BLaER1 (cell line): Measurements from ENCODE around the gene NCS1.

ENCODE experiments used
- H3K27ac ChIP-seq: shearing (Covaris generic); formaldehyde crosslinking; 2 replicates; pipeline ENCODE4 v1.8.1; 2022
- H3K27me3 ChIP-seq: shearing (Covaris generic); formaldehyde crosslinking; 2 replicates; pipeline ENCODE4 v1.8.1; 2022
- H3K36me3 ChIP-seq: shearing (Covaris generic); formaldehyde crosslinking; 2 replicates; pipeline ENCODE4 v1.8.1; 2022
- H3K4me1 ChIP-seq: shearing (Covaris generic); formaldehyde crosslinking; 2 replicates; pipeline ENCODE4 v1.8.1; 2022
- H3K4me2 ChIP-seq: shearing (Covaris generic); formaldehyde crosslinking; 2 replicates; pipeline ENCODE4 v1.8.1; 2022
- H3K4me3 ChIP-seq: shearing (Covaris generic); formaldehyde crosslinking; 2 replicates; pipeline ENCODE4 v1.8.1; 2022
- H3K9ac ChIP-seq: shearing (Covaris generic); formaldehyde crosslinking; 2 replicates; pipeline ENCODE4 v1.8.1; 2022
- H3K9me3 ChIP-seq: shearing (Covaris generic); formaldehyde crosslinking; 2 replicates; pipeline ENCODE4 v1.8.1; 2022
- H4K20me1 ChIP-seq: shearing (Covaris generic); formaldehyde crosslinking; 2 replicates; pipeline ENCODE4 v1.8.1; 2022
- Cebpa-rat ChIP-seq: shearing (Covaris generic); IDR thresholded peaks from 2 replicates; pipeline ENCODE4 v1.8.1; 2022

Gene NCS1

GRCh38 chr9:130239363-130239695 is 67.1 kb downstream of the NCS1 start:
- H3K9ac ChIP-seq, result no peak overlapping the region
- H3K36me3 ChIP-seq, result peaks cover 9% of the 10 kb centered on the region
- no peak overlapping the region for H3K4me3 ChIP-seq
- no peak overlapping the region for H3K4me2 ChIP-seq
- no peaks in the 10 kb centered on the region for H3K27me3 ChIP-seq
- H4K20me1 ChIP-seq, result 0 out of 2 replicates have a peak, but pooled peaks cover 6% of the 10 kb centered on the region
- TF ChIP-seq Cebpa-rat, result no peak
- H3K4me1 ChIP-seq, result peaks cover 49% of the 10 kb centered on the region
- no peaks in the 10 kb centered on the region for H3K9me3 ChIP-seq
- H3K27ac ChIP-seq, result no peak overlapping the region

GRCh38 chr9:130239741-130240241 is 67.6 kb downstream of the NCS1 start:
- no peak overlapping the region for H3K9ac ChIP-seq
- no peak for TF ChIP-seq Cebpa-rat
- H3K27me3 ChIP-seq, result no peaks in the 10 kb centered on the region
- H3K9me3 ChIP-seq, result no peaks in the 10 kb centered on the region
- H3K4me3 ChIP-seq, result no peak overlapping the region
- H3K4me1 ChIP-seq, result peaks cover 49% of the 10 kb centered on the region
- H3K36me3 ChIP-seq, result peaks cover 4% of the 10 kb centered on the region
- 0 out of 2 replicates have a peak, but pooled peaks cover 6% of the 10 kb centered on the region for H4K20me1 ChIP-seq
- H3K27ac ChIP-seq, result no peak overlapping the region
- no peak overlapping the region for H3K4me2 ChIP-seq

GRCh38 chr9:130240410-130241197 is 68.4 kb downstream of the NCS1 start:
- Histone ChIP-seq H3K4me3 (no peak overlapping the region), H3K9me3 (no peaks in the 10 kb centered on the region), H3K27me3 (no peaks in the 10 kb centered on the region), H3K36me3 (no peaks in the 10 kb centered on the region), H4K20me1 (0 out of 2 replicates have a peak, but pooled peaks cover 2% of the 10 kb centered on the region), H3K9ac (no peak overlapping the region), H3K4me2 (peak overlapping the region; percentile 30), H3K4me1 (peaks cover 46% of the 10 kb centered on the region), H3K27ac (peak overlapping the region; percentile 43; the same call in 1 of the 2 replicates)
- TF ChIP-seq Cebpa-rat, result no peak

- Histone ChIP-seq H4K20me1 (no peaks in the 10 kb centered on the region), H3K9me3 (no peaks in the 10 kb centered on the region), H3K27ac (peak overlapping the region; percentile 43; the same call in 1 of the 2 replicates), H3K9ac (no peak overlapping the region), H3K36me3 (no peaks in the 10 kb centered on the region), H3K4me1 (peaks cover 40% of the 10 kb centered on the region), H3K27me3 (no peaks in the 10 kb centered on the region), H3K4me2 (peak overlapping the region; percentile 30), H3K4me3 (no peak overlapping the region)
- TF ChIP-seq Cebpa-rat, result no peak
Measured at GRCh38 chr9:130241198-130241535, 69.0 kb downstream of the NCS1 start.

- no peaks in the 10 kb centered on the region for H3K9me3 ChIP-seq
- H3K4me1 ChIP-seq, result peaks cover 27% of the 10 kb centered on the region
- TF ChIP-seq Cebpa-rat, result no peak
- H3K36me3 ChIP-seq, result no peaks in the 10 kb centered on the region
- H3K4me2 ChIP-seq, result no peak overlapping the region
- no peaks in the 10 kb centered on the region for H4K20me1 ChIP-seq
- H3K27me3 ChIP-seq, result no peaks in the 10 kb centered on the region
- no peak overlapping the region for H3K4me3 ChIP-seq
- no peak overlapping the region for H3K9ac ChIP-seq
- H3K27ac ChIP-seq, result no peak overlapping the region
Measured at GRCh38 chr9:130242270-130243014, 70.2 kb downstream of the NCS1 start.

- H3K27ac ChIP-seq, result no peak overlapping the region
- peak overlapping the region; percentile 40; the same call in 1 of the 2 replicates for H3K4me2 ChIP-seq
- H3K9ac ChIP-seq, result no peak overlapping the region
- TF ChIP-seq Cebpa-rat, result no peak
- peaks cover 20% of the 10 kb centered on the region for H3K4me1 ChIP-seq
- H4K20me1 ChIP-seq, result no peaks in the 10 kb centered on the region
- no peaks in the 10 kb centered on the region for H3K27me3 ChIP-seq
- no peaks in the 10 kb centered on the region for H3K36me3 ChIP-seq
- H3K4me3 ChIP-seq, result no peak overlapping the region
- H3K9me3 ChIP-seq, result no peaks in the 10 kb centered on the region
Measured at GRCh38 chr9:130243015-130243881, 71.0 kb downstream of the NCS1 start.

GRCh38 chr9:130243882-130244170 is 71.6 kb downstream of the NCS1 start:
- H3K4me2 ChIP-seq, result no peak overlapping the region
- H3K9me3 ChIP-seq, result no peaks in the 10 kb centered on the region
- H3K4me3 ChIP-seq, result no peak overlapping the region
- no peaks in the 10 kb centered on the region for H3K36me3 ChIP-seq
- TF ChIP-seq Cebpa-rat, result no peak
- no peaks in the 10 kb centered on the region for H3K27me3 ChIP-seq
- no peaks in the 10 kb centered on the region for H4K20me1 ChIP-seq
- peaks cover 19% of the 10 kb centered on the region for H3K4me1 ChIP-seq
- no peak overlapping the region for H3K27ac ChIP-seq
- H3K9ac ChIP-seq, result no peak overlapping the region

- no peaks in the 10 kb centered on the region for H3K9me3 ChIP-seq
- H3K9ac ChIP-seq, result no peak overlapping the region
- TF ChIP-seq Cebpa-rat, result no peak
- no peaks in the 10 kb centered on the region for H4K20me1 ChIP-seq
- no peak overlapping the region for H3K27ac ChIP-seq
- no peaks in the 10 kb centered on the region for H3K27me3 ChIP-seq
- H3K4me2 ChIP-seq, result no peak overlapping the region
- peaks cover 18% of the 10 kb centered on the region for H3K4me1 ChIP-seq
- no peaks in the 10 kb centered on the region for H3K36me3 ChIP-seq
- no peak overlapping the region for H3K4me3 ChIP-seq
Measured at GRCh38 chr9:130244548-130245165, 72.5 kb downstream of the NCS1 start.

GRCh38 chr9:130245474-130245873 is 73.3 kb downstream of the NCS1 start:
- no peak overlapping the region for H3K9ac ChIP-seq
- no peak overlapping the region for H3K4me2 ChIP-seq
- no peak overlapping the region for H3K27ac ChIP-seq
- H3K9me3 ChIP-seq, result no peaks in the 10 kb centered on the region
- H3K36me3 ChIP-seq, result no peaks in the 10 kb centered on the region
- no peaks in the 10 kb centered on the region for H3K27me3 ChIP-seq
- peaks cover 10% of the 10 kb centered on the region for H3K4me1 ChIP-seq
- no peak overlapping the region for H3K4me3 ChIP-seq
- no peak for TF ChIP-seq Cebpa-rat
- no peaks in the 10 kb centered on the region for H4K20me1 ChIP-seq
